Thymus (tissue), 11 donors: ENCODE measurements around the gene PLXNB3. TPM values are rescaled to one million over a fixed set of nuclear protein-coding genes. Genes with fewer than 3 reads are reported as not detected.
"Not testable (repeated sequence)": the region's sequence is repeated elsewhere in the genome, so short reads cannot be mapped to it uniquely, and the experiment has no call there.

ENCODE experiments used
- DNase-seq, 9 donors: peaks; one replicate each; pipeline ENCODE4 v3.0.0-alpha.2; 2013; ENCODE audit warnings: low spot score in 9 of 9, low read depth in 6 of 9, missing footprints in 1 of 9
- H3K27ac ChIP-seq, 2 donors: one replicate each; pipeline ENCODE4 v1.5.1; 2013; ENCODE audit warnings: control low read depth in 1 of 2, low read depth in 1 of 2, low read length in 1 of 2, mild to moderate bottlenecking in 1 of 2, moderate library complexity in 1 of 2
- H3K27me3 ChIP-seq, 2 donors: one replicate each; pipeline ENCODE4 v1.5.1; 2013; ENCODE audit warnings: low read length in 1 of 2; ENCODE audit not compliant: control insufficient read depth in 2 of 2, insufficient read depth in 1 of 2
- H3K36me3 ChIP-seq, 2 donors: one replicate each; pipeline ENCODE4 v1.5.1; 2013; ENCODE audit warnings: low read length in 1 of 2, mild to moderate bottlenecking in 1 of 2, moderate library complexity in 1 of 2; ENCODE audit not compliant: control insufficient read depth in 2 of 2, insufficient read depth in 2 of 2
- H3K4me1 ChIP-seq, 2 donors: one replicate each; pipeline ENCODE4 v1.5.1; 2013; ENCODE audit warnings: low read length in 2 of 2; ENCODE audit not compliant: control insufficient read depth in 2 of 2, insufficient read depth in 2 of 2
- H3K4me3 ChIP-seq, 2 donors: one replicate each; pipeline ENCODE4 v1.5.1; 2013; ENCODE audit warnings: low read length in 2 of 2, control low read depth in 1 of 2, mild to moderate bottlenecking in 1 of 2
- H3K9me3 ChIP-seq, 2 donors: one replicate each; pipeline ENCODE4 v1.5.1; 2013; ENCODE audit warnings: low read length in 1 of 2, mild to moderate bottlenecking in 1 of 2; ENCODE audit not compliant: control insufficient read depth in 2 of 2, insufficient read depth in 1 of 2
- WGBS: extraction: QIAGEN DNeasy Blood & Tissue Kit; methylation state at CpG from one replicate; pipeline ENCODE4 v1.1.7; 2013; 5-methylcytosine and 5-hydroxymethylcytosine counted together
- polyA plus RNA-seq: library from polyadenylated mRNA; stranded (reverse); fragments of 200-250 nt; gene quantifications from one replicate; pipeline ENCODE4 v1.2.3, GENCODE V29; 2013
- total RNA-seq: library from RNA; stranded (reverse); fragments of 120-200 nt; gene quantifications from one replicate; pipeline ENCODE4 v1.2.4, GENCODE V29; 2013
- donor health status: healthy.

PLXNB3 gene
- total and polyA plus RNA-seq, 2 donors = 0.14 to 0.71 TPM

GRCh38 chrX:153725039-153725831, 38.8 kb upstream of the PLXNB3 start:
- H3K27me3 ChIP-seq = no peaks in the 10 kb centered on the region
- peak overlapping the region; percentile 22 to 83 for H3K27ac ChIP-seq
- DNase-seq = no peak
- peaks cover 0 to 5% of the 10 kb centered on the region in 2 donors for H3K9me3 ChIP-seq
- peaks cover 19 to 40% of the 10 kb centered on the region in 2 donors for H3K4me1 ChIP-seq
- peak overlapping the region; percentile 57 to 68 for H3K4me3 ChIP-seq
- H3K36me3 ChIP-seq = peaks cover 8 to 14% of the 10 kb centered on the region in 2 donors
- WGBS = 71% methylated on average over 54 of the region's 55 CpGs

- H3K9me3 ChIP-seq = peaks cover 0 to 5% of the 10 kb centered on the region in 2 donors
- peaks cover 19 to 40% of the 10 kb centered on the region in 2 donors for H3K4me1 ChIP-seq
- H3K36me3 ChIP-seq = peaks cover 4 to 10% of the 10 kb centered on the region in 2 donors
- peak overlapping the region in 1 of 2 donors; percentile 25 for H3K4me3 ChIP-seq
- DNase-seq = no peak
- peak overlapping the region in 1 of 2 donors; percentile 83 for H3K27ac ChIP-seq
- 91% methylated on average over 35 of the region's 35 CpGs for WGBS
- no peaks in the 10 kb centered on the region for H3K27me3 ChIP-seq
These were observed 38.2 kb upstream of the PLXNB3 start for GRCh38 chrX:153725832-153726285.

- Histone ChIP-seq H3K27ac (peak overlapping the region; percentile 82 to 83), H3K9me3 (peaks cover 0 to 5% of the 10 kb centered on the region in 2 donors), H3K4me3 (peak overlapping the region; percentile 25 to 38), H3K27me3 (no peaks in the 10 kb centered on the region), H3K4me1 (peaks cover 19 to 40% of the 10 kb centered on the region in 2 donors), H3K36me3 (peaks cover 2 to 8% of the 10 kb centered on the region in 2 donors)
- 30% methylated on average over 34 of the region's 35 CpGs for WGBS
- peak in 8 of 9 donors; percentile 25 to 80 (median 44) for DNase-seq
These were observed 37.5 kb upstream of the PLXNB3 start for GRCh38 chrX:153726286-153727122.

GRCh38 chrX:153727123-153727931, 36.7 kb upstream of the PLXNB3 start:
- Histone ChIP-seq H3K27me3 (no peaks in the 10 kb centered on the region), H3K4me3 (peak overlapping the region; percentile 25 to 38), H3K9me3 (peaks cover 0 to 5% of the 10 kb centered on the region in 2 donors), H3K27ac (peak overlapping the region; percentile 36 to 82), H3K4me1 (peaks cover 17 to 40% of the 10 kb centered on the region in 2 donors), H3K36me3 (peaks cover 0 to 8% of the 10 kb centered on the region in 2 donors)
- no peak for DNase-seq
- WGBS = 65% methylated on average over 23 of the region's 23 CpGs

GRCh38 chrX:153728095-153728494, 36.0 kb upstream of the PLXNB3 start:
- H3K36me3 ChIP-seq = peaks cover 0 to 8% of the 10 kb centered on the region in 2 donors
- no peak overlapping the region for H3K4me3 ChIP-seq
- no peak for DNase-seq
- H3K9me3 ChIP-seq = peaks cover 0 to 5% of the 10 kb centered on the region in 2 donors
- no peak overlapping the region for H3K27ac ChIP-seq
- H3K27me3 ChIP-seq = no peaks in the 10 kb centered on the region
- 97% methylated on average over 6 of the region's 6 CpGs for WGBS
- H3K4me1 ChIP-seq = peaks cover 17 to 34% of the 10 kb centered on the region in 2 donors

GRCh38 chrX:153728951-153729631, 35.0 kb upstream of the PLXNB3 start:
- 97% methylated on average over 23 of the region's 23 CpGs for WGBS
- Histone ChIP-seq H3K4me1 (peaks cover 17 to 33% of the 10 kb centered on the region in 2 donors), H3K27ac (no peak overlapping the region), H3K9me3 (peaks cover 0 to 5% of the 10 kb centered on the region in 2 donors), H3K36me3 (peaks cover 0 to 10% of the 10 kb centered on the region in 2 donors), H3K4me3 (no peak overlapping the region), H3K27me3 (no peaks in the 10 kb centered on the region)
- no peak for DNase-seq

- DNase-seq, H3K4me3 ChIP-seq, H3K27ac ChIP-seq, H3K9me3 ChIP-seq, H3K27me3 ChIP-seq: not testable (repeated sequence)
- Histone ChIP-seq H3K4me1 (peaks cover 17 to 30% of the 10 kb centered on the region in 2 donors), H3K36me3 (peaks cover 0 to 10% of the 10 kb centered on the region in 2 donors)
- 99% methylated on average over 23 of the region's 23 CpGs for WGBS
These were observed 33.9 kb upstream of the PLXNB3 start for GRCh38 chrX:153730115-153730514.
